ENCODE measurements around the gene ATG7.
"Not testable (repeated sequence)": the region's sequence is repeated elsewhere in the genome, so short reads cannot be mapped to it uniquely, and the experiment has no call there.

ATG7 gene

DNA sequence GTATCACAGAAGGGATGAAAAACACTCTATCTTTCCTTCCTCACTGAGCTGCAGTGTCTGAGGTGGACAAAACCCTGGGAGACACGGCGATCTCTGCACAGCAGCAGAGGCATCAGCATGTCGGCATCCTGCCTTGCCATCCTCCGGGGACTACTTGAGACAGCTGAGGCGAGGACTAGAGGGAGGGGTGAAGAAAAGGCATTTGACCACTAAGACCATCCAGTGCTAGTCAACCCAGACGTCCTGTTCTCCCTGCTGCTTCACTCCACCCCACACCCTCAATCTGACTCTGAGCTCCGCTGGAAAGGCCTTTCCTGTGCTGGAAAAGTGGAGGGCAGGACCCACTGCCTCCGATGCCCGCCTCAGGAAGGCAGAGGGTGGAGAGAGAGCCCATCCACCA is 304.3 kb downstream of the ATG7 start:
- DNase-seq, result no peak

DNA sequence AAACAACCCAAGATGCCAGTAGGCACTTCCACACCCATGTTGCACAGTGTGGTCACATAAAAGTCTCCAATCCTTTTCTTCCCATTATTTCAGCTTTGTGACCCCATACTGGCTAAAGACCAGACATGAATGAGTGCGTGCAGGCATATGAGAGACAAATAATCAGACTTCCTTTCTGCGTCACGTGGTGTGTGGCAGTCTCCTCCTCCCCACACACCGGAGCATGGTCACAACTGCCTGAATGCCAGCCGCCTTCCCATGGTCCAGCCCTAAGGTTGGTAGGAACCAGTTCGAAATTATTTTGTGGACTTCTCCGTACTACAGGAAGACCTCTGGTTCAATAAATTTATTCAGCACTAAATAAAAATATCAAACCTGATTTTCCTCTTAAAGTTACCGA is 306.0 kb downstream of the ATG7 start:
- DNase-seq, result no peak

DNA sequence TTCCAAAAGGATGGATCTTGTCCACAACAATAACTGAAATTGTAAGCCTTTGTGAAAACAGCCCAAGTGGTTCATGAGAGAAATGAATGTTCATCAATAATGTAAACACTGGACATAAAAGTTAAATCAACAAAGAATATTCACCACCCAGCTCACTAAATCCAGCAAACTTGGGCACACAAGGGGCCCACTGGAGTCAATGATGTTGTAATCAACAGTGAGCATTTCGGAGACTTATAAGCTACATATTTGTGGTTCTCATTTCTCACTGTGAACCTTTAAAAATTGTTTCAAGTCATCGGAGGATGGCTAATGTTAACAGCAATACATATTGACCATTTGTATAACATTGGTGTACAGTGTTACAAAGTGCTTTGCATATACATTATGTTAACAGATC is 308.4 kb downstream of the ATG7 start:
- no peak for DNase-seq

DNA sequence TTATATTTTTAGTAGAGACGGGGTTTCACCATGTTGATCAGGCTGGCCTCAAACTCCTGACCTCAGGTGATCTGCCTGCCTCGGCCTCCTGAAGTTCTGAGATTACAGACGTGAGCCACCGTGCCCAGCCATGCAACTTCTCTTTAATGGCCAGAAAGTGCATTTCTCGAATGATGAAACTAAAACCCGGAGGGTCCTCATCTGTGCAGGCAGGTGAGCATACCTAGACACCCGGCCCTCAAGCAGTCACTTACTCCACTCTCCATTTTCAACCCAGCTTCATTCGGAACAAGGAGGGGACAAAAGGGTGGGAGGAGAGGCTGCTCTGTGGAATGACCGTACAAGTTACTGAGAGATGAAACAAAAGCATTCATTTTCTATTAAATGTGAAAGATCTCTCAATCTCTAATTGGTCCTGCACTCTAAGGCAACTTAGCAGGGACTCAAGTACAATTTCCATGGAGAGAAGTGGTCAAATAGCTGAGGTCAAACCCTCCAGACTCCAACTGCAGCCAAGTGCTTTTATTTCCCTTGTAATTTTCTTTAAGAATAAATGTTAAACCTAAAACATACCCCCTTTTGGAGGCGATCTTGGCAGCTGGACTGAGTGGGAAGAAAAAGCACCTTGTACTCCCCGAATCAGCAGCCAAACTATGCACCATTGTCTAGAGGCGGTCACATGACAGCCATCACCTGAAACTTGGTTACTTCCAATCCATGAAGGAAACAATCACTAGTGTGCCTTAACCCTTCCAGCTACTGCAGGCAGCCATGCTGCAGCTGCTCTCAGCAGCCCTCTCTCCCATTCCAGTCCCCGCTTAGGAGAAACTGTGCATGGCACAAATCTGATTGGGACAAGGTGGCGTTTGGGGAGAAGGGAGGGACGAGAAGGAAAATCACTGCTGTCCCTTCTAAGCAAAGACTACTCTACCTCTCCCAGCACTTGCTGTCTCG is 309.3 kb downstream of the ATG7 start:
- no peak for DNase-seq

DNA sequence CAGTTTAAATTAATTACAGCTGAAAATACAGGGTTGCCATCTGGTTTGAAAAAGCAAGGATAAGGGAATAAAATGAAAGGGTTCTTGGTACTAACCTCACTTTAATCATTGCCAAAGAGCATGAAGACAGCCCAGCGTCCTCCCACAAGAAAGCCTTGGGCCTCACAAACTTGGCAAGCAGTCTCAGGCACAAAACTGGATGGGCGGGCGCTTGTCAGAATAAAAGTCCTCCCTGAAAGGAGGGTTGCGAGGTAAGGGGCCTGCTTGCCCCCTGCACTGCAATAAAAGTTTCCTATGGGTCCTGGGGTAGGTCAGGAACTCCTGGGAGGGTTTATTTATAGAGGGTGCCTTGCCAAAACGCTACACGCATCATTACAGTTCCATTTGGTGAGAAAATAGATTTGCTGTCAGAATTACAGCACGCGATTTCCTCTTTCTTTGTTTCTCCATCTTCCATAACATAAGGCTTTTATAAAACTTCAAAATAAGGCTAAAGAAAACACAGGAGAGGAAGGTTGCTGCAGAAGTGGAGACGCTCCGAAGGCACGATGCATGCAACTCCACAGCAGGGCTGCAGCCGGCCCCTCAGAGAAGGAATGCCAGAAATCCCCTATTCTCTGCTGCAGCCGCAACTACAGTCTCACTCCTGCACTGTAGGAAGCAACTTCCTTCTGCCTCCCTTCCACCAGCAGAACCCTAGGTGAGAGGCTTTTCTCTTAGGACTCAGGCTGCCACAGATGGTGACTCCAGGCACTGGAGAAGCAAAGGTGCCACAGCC is 310.2 kb downstream of the ATG7 start:
- DNase-seq, result peak; percentile 91

DNA sequence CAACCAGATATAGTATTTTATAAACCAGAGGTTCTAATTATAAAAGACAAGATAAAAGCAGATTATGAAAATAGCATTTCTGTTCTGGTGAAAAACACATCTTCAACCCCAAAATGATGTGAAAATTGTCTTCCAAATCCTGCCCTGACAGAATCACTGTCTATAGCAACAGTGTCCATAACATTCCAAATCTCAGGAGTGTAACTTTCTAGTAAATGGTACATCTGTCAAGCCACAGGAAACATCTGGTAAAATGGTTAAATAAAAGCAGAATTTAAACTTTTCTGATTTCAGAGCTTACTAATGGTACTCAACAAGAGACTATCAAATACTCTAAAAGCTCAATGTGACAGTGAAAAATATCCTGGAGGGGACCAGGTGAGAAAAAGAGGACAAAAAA is 311.0 kb downstream of the ATG7 start:
- DNase-seq, result no peak

DNA sequence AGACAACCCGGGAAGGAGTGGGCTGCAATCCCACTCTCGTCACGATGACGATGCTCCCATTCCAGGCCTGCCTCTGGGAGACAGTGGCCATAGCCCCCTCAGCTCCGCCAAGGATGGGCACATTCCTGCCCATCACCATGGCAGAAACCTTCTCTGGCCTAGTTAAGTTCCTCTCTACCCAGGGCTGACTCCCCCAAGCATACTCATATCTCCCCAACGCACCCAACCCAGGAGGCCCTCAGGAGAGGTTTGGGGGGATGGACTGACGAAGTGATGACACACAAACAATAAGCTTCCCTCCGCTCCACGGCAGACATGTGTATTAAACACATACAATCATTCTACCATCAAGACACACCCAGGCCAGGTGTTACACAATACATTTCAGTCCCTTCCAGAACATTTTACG is 311.4 kb downstream of the ATG7 start:
- no peak for DNase-seq

DNA sequence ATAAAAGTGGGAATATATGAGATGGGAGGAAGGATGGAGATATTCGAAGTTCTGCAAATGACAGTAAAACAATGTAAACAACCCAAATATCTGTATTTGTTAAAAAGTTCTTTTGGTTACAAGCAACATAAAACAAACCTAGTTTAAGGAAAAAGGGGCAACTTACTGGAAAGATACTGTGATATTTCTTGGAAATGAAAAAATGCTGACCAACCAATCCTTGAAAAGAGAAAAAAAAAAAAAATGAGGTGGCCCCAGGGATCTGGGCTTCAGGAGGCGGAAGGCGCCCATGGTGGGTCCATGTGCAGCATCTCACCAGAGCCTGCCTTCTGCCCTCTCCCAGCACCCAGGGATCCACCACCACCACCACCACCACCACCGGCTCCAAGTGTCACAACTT is 312.4 kb downstream of the ATG7 start:
- no peak for DNase-seq

DNA sequence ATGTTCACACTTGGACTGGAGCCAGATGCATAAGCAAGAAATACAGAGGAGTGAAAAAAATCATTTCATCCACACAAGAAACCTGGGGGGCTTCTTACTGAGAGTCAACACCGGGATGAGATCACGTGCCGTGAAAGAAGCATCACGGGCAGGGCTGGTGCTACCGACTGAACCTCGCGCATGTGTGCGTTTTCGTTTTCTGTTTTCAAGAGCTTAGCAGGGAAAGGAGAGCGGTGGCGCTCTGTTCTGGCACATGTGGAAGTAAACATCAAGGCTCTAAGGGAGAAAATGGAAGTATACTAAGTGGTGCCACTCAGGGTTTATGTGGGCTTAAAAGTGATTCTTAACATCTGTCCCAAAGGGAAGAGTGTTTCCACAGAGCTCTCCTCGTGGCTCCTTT is 315.6 kb downstream of the ATG7 start:
- no peak for DNase-seq

DNA sequence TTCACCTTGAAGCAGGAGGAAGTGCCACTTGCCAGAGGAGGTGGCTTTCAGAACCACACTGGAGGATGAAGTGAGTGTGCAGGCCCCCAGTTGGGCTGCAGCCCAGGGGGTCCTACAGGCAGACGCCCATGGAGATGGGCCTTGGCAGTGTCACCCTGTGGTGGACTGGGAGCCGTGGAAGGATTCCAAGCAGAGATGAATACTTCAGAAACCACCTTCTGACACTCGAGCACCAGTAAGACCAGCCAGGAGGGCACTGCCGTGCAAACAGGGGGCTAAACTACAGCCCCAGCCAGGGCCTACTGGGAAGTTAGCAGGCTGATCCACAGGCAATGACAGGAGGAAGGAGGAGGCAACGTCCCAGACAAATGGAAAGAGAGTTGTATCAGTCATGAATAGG is 316.1 kb downstream of the ATG7 start:
- no peak for DNase-seq

DNA sequence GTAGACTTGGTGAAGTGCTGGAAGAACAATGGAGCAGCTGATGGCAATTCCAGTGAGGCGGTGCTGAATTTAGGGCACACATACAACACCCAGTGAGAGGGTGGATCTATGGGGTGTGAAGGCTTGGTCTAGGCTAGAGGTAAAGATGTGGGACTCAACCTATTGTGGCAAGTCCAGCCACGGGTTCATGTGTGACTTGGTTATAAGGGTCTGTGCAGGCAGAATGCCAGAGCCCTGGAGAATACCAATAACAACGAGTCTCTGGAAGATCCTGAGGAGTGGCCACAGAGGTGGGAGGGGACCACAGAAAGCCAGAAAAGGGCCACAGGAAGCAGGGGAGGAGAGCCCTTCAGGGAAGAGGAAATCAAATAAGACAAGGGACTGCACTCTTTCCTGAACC is 316.6 kb downstream of the ATG7 start:
- DNase-seq, result no peak

DNA sequence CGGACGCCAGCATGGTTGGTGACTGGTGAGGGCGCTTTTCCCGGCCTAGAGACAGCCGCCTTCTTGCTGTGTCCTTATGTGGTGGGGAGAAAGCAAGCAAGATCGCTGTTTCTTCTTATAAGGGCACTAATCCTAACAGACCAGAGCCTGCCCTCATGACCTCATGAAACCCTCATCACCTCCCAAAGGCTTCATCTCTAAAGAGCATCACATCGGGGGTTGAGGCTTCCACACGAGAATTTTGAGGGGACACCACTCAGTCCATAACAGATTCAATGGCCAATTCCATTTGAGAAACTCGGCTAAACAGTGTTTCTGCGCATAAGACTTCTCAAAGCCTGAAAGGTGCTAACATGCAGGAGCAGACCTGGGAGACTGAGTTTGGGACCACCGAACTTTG is 317.5 kb downstream of the ATG7 start:
- no peak for DNase-seq

DNA sequence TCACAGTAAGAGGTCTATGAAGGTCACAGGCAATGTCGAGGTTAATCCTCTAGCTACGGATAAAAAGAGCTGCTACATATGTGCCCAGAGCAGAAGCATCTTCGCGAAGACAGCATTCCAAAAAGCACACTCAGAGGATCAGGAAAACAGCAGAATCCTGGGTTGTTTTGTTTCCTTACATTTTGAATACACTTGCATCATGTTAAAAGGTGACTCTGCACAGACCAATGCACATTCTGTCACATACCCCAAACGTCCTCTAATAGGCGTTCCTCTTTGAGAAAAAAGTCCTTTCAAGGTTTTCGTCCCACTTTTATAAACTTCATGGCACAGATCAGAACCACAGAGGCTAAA is 318.8 kb downstream of the ATG7 start:
- DNase-seq, result no peak

DNA sequence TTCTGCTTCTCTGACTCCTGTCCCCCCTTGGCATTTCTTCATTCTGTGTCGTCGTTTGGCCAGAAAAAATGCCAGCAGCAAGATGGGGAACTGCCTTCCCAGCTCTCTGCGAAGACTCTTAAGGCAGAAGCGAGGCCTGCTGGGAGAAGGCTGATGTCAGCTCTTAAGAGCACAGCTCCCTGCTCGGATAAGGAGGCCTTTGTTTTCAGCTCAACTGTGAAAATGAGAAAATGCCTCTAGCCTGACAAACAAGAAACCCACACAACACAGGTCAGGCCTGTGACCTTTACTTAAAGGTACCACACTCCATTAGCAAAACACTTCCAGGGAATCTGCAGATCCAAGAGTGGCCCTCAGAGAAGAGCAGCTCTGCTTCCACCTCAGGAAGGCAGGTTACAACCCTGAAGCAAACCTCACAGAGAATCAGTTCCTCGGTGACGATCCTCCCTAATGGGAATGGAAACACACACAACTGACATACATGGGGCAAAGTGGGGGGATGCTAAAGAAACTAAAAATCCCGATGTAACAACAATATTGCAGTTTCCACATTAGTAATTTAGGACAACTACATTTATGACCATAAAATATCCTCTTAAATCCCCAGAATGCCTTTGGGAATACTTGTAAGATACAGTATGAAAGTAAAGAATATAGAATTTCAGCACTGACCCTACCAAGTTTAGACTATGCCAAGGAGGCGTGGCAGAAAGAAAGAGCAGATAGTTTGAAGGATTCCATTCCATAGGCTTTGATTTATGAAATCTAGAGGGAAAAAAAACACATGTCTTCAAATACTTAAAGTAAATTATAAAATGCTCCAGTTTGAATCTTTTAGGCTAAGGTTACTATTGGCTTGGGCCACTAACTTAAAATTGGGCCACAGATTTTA is 319.4 kb downstream of the ATG7 start:
- peak; percentile 56 for DNase-seq

DNA sequence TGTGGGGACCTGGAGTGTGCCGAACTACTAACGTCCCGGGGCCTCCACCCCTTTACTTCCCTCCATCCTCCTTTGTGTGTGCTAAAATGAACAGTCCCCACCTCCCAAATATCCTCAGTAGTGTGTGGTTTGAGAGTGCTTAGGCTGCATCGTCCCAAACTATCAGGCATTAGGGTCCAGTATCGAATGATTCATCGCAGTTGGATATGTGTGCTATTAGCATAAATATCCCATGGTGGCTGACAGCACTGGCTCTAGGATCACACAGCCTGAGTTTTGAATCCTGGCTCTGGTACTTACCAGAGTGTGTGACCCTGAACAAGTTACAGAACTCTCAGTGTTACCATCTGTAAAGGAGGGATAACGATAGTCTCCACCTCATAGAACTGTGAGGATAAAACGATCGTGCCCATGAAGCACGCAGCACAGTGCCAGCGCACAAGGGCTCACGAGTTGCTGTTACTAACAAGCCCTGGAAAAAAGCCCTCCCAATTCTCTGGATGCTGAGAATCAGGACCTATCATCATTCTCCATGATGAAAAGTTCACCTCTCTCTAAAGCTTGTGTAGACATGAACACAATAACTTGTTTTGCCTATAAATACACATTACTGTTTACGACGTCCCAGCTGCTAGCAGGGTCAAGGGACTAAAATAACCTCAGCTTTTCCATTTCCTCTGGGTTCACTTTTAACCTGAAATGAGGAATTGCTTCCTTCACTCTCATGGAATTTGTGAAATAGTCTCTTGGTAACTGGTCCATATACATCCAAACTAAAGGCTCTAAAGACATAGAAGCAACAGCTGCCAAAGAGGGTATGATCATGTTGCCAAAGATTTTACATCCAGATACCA is 320.5 kb downstream of the ATG7 start:
- no peak for DNase-seq

DNA sequence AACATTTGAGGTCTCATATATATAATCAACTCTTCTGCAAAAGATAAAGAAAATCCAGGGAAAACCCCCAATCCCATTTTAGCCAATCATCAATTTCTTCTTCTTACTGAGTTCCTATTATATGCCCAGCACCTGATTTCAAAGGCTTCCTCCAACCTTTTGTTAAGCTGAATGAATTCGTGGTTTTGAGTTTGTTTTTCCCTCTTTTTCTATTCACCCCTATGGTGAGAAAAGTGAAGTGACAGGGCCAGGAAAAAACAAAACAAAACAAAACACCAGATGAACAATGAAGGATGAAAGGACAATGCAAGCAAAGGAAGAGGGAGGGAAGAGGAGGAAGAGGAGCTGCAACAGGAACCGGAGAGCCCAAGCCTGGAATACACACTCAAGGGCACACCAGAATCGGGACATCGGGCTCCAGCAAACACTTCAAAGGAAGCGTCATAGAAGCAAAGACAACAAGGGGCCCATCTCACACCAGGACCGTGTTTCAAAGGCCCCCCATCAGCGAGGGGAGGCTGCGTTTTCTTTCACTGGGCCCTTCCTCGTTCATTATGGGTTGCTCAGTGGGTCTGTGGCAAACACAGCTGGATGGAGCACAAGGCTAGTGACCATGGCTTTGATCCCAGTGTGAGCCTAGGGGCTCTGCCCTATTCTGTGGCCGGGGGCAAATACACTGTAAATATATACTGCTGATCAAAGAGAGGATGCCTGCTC is 321.3 kb downstream of the ATG7 start:
- no peak for DNase-seq

DNA sequence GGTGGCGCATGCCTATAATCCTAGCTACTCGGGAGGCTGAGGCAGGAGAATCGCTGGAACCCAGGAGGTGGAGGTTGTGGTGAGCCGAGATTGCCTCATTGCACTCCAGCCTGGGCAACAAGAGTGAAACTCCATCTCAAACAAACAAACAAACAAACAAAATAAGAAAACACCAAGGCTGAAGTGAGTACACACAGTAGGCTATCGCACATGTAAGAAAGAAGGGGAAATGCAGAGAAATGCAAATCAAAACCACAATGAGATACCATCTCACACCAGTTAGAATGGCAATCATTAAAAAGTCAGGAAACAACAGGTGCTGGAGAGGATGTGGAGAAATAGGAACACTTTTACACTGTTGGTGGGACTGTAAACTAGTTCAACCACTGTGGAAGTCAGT is 322.8 kb downstream of the ATG7 start:
- not testable (repeated sequence) for DNase-seq

DNA sequence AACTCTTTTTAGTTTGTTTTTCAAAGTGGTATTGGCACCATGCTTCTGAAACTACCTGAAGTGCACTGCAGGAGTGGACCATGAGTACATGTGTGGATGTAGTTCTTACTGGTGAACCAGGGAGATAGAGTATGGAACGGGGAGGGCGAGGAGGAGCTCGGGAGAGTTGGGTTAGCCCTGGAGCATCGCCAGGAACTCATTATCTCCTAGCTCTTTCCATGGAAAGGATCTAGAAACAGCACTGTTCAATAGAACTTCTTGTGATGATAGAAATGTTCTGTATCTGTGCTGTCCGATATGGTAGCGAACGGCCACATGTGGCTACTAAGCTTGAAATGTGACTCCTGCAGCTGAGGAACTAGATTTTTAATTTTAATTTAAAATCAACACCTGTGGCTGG is 324.2 kb downstream of the ATG7 start:
- DNase-seq, result no peak

DNA sequence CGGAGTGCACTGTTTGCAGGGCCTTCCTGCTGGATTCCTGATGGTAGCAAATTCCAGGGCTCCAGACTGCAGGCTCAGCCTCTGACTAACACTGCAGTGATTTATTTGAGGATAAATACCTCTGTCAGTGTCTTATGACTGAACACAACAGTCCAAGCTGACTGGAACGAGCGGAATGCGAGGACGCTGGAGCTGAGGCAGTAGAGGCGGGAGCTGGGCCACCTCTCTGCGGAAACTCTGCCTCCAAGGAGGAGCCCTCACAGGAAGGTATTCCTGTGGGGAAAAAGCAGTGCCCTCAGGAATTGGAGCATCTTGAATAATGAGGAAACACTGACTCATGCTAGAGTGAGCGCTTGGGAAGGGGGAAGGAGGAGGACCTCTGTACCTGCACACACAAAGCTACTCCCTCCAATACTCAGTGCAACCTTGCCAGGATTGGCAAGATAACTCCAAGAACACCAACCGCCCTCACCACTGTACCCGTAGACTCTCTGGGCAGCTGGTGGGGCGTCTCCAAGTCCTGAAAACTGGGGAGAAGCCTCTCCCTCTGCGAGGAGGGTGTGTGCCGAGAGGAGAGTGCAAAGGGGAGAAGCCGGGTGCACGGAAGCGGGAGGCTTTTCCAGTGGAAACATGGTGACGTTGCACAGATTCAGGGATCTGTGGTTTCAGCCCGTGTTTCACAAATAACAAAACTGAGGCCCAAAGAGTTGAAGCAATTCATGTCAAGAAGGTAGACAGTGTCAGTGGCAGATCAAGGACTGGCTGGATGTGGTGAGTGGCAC is 328.5 kb downstream of the ATG7 start:
- no peak for DNase-seq

DNA sequence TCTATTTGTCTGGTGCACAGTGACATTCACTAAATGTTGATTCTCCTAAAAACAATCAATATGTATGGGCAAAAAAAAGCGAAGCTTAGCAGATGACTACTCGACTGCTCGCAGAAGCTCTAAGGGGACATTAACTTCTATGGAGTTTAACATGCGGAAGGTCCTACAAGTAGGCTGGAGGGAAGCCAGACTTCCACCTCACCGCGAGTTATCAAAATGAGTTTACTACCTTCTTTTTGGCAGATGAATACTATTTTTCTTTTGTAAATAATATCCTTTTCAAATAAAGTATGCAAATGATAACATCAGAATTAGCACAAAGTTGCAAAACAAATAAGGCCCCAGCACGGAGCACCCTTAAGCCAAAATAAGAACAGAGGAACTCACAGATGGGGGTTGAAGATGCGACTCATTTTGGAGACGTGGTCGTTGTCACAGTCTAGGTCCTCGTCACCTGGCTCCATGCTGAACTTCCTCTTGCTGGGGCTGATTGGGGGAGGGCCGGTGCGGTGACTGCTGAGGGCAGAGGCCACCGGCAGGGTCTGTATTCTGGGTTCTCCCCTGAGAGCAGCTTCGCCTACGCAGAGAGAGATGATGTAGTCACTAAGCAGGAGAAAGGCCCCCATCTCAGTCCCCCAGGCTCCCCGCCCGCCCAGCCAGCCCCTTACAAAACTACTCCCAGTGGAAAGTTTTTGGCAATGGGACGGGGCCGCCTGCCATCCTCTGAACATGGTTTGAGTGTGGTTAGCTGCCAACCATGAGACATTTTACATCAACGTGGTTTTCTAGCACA is 329.4 kb downstream of the ATG7 start:
- DNase-seq, result no peak
